ENCODE measurements around the gene LENEP. TPM values are rescaled to one million over a fixed set of nuclear protein-coding genes. Genes with fewer than 3 reads are reported as not detected.

The LENEP gene
- total RNA-seq, 1 experiment from 2014 or later = 0.50 TPM

DNA sequence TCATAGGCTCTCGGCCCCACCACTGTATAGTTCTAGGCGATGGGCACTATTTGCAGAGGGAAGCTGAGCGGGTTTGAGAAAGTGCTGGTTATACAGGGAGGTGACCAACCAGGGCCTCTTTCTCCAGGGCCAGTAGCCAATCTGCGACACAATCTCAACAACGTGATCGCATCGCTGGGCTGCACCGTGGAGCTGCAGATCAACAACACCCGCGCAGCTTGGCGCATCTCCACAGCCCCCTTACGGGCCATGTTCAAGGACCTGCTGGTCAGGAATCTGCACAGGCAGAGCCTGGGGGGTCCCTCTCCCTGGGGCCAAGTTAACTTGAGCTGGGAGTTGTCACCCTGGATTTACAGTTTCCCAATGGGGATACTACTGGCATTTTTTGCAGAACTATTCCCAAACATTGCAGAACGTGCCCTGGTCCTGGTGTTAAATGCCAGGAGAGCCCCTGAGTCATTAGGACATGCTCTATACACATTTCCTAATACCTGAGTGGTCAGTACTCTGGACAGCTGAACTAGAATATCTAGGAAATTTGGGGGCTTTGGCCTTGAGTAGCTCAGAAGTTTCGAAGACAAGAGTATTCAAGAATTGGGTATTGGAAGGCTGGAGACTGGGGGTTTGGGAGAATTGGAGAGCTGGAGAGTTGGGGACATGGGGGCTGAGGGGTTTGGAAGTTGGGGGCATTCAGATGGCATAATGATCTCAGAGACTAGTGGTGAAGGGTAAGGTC is 47.1 kb downstream of the LENEP start:
- Mint-ChIP-seq H3K4me1 (ENCODE audit: low read depth, unreplicated experiment) (peaks cover 17% of the 10 kb centered on the region), H3K4me3 (ENCODE audit: unreplicated experiment) (no peak overlapping the region), H3K27me3 (ENCODE audit: insufficient read depth, unreplicated experiment) (no peaks in the 10 kb centered on the region), H3K27ac (ENCODE audit: unreplicated experiment) (no peak overlapping the region), H3K36me3 (ENCODE audit: insufficient read depth, unreplicated experiment) (no peaks in the 10 kb centered on the region), H3K9me3 (ENCODE audit: unreplicated experiment) (no peaks in the 10 kb centered on the region)
- TF ChIP-seq, protein P1, sequence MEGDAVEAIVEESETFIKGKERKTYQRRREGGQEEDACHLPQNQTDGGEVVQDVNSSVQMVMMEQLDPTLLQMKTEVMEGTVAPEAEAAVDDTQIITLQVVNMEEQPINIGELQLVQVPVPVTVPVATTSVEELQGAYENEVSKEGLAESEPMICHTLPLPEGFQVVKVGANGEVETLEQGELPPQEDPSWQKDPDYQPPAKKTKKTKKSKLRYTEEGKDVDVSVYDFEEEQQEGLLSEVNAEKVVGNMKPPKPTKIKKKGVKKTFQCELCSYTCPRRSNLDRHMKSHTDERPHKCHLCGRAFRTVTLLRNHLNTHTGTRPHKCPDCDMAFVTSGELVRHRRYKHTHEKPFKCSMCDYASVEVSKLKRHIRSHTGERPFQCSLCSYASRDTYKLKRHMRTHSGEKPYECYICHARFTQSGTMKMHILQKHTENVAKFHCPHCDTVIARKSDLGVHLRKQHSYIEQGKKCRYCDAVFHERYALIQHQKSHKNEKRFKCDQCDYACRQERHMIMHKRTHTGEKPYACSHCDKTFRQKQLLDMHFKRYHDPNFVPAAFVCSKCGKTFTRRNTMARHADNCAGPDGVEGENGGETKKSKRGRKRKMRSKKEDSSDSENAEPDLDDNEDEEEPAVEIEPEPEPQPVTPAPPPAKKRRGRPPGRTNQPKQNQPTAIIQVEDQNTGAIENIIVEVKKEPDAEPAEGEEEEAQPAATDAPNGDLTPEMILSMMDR (IDR thresholded peaks at IDR 0.05; ENCODE audit: insufficient read depth in 1 of 2, low read depth in 1 of 2, low read length in 1 of 2, severe bottlenecking in 1 of 2, unreplicated experiment in 1 of 2) = no peak
- intact Hi-C loops (cut with micrococcal nuclease; ENCODE audit: unreplicated experiment) = no loop called here
- H3K9me3 ChIP-seq = no peaks in the 10 kb centered on the region
- DNase-seq = no peak
- ChIA-PET POLR2A (no interaction called here), CTCF (interaction anchor here (0.7 to 2.0 kb wide), 5 partner anchors 10 to 133 kb away, joined by 3 to 6 read pairs (median 4); partner anchors contain the start of gene KRTCAP2)
- no peaks in the 10 kb centered on the region for H3K27me3 ChIP-seq (replicated peaks; ENCODE audit: control insufficient read depth, insufficient read depth, low read length)
- H3K4me3 ChIP-seq (ENCODE audit: low read depth, low read length) = no peak overlapping the region
- no peaks in the 10 kb centered on the region for H3K36me3 ChIP-seq (ENCODE audit: control insufficient read depth, insufficient read depth, low read length)
- no TSS peak for BruUV-seq (replicated peaks)
- H3K4me1 ChIP-seq = peaks cover 10% of the 10 kb centered on the region; the same call in 1 of the 2 replicates

DNA sequence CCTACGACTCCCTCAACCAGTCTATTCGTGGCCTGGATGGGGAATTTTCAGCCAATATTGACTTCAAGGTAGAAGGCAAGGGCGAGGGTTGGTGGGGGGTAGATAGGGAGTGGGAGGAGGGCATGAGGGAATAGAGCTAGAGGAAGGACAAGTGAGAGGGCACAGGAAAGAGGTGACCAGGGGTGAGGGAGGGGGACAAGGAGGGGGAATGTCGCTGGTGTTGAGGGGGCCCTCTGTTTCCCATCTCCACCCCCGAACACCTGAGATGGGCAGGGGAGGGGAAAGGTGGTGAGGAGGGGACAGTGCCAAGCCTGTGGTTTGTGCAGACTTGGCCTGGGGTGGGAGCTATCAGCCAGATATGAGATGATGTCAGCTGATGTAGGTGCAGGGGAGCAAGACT is 49.4 kb downstream of the LENEP start:
- Mint-ChIP-seq H3K9me3 (ENCODE audit: unreplicated experiment) (no peaks in the 10 kb centered on the region), H3K36me3 (ENCODE audit: insufficient read depth, unreplicated experiment) (no peaks in the 10 kb centered on the region), H3K27ac (ENCODE audit: unreplicated experiment) (no peak overlapping the region), H3K27me3 (ENCODE audit: insufficient read depth, unreplicated experiment) (no peaks in the 10 kb centered on the region), H3K4me1 (ENCODE audit: low read depth, unreplicated experiment) (peaks cover 17% of the 10 kb centered on the region), H3K4me3 (ENCODE audit: unreplicated experiment) (no peak overlapping the region)
- no peak for DNase-seq
- H3K9me3 ChIP-seq = no peaks in the 10 kb centered on the region
- CTCF ChIA-PET = interaction anchor here (2.2 kb wide), 1 partner anchor 25 kb away, joined by 12 read pairs; no protein-coding TSS in a partner anchor
- intact Hi-C loops (cut with micrococcal nuclease; ENCODE audit: unreplicated experiment) = no loop called here
- no peaks in the 10 kb centered on the region for H3K36me3 ChIP-seq (ENCODE audit: control insufficient read depth, insufficient read depth, low read length)
- no TSS peak for BruUV-seq (replicated peaks)
- H3K4me1 ChIP-seq = peaks cover 10% of the 10 kb centered on the region; the same call in 1 of the 2 replicates
- no peaks in the 10 kb centered on the region for H3K27me3 ChIP-seq (replicated peaks; ENCODE audit: control insufficient read depth, insufficient read depth, low read length)
- TF ChIP-seq, protein P1 (IDR thresholded peaks at IDR 0.05; ENCODE audit: insufficient read depth in 1 of 2, low read depth in 1 of 2, low read length in 1 of 2, severe bottlenecking in 1 of 2, unreplicated experiment in 1 of 2) = no peak
- POLR2A ChIA-PET = no interaction called here
- H3K4me3 ChIP-seq (ENCODE audit: low read depth, low read length) = no peak overlapping the region

DNA sequence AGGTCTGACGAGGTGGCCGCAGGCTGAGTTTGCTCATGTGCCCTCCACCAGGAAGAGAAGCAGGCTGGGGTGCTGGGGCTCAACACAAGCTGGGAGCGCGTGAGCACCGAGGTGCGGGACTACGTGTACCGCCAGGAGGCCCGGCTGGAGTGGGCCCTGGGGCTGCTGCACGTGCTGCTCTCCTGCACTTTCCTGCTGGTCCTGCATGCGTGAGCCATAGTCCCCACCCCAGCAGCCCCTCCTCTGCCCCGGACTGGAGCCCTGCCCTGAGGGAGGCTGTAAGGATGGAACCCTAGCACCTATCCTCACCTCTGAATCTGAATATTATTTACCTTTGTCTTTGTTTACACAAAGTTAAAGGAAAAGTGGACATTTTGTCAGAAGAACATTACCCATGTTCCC is 49.9 kb downstream of the LENEP start:
- H3K36me3 ChIP-seq (ENCODE audit: control insufficient read depth, insufficient read depth, low read length) = no peaks in the 10 kb centered on the region
- H3K4me1 ChIP-seq = peaks cover 10% of the 10 kb centered on the region; the same call in 1 of the 2 replicates
- no peak for DNase-seq
- Mint-ChIP-seq H3K4me3 (ENCODE audit: unreplicated experiment) (no peak overlapping the region), H3K36me3 (ENCODE audit: insufficient read depth, unreplicated experiment) (no peaks in the 10 kb centered on the region), H3K4me1 (ENCODE audit: low read depth, unreplicated experiment) (peaks cover 12% of the 10 kb centered on the region), H3K27me3 (ENCODE audit: insufficient read depth, unreplicated experiment) (no peaks in the 10 kb centered on the region), H3K9me3 (ENCODE audit: unreplicated experiment) (no peaks in the 10 kb centered on the region), H3K27ac (ENCODE audit: unreplicated experiment) (no peak overlapping the region)
- no peaks in the 10 kb centered on the region for H3K27me3 ChIP-seq (replicated peaks; ENCODE audit: control insufficient read depth, insufficient read depth, low read length)
- ChIA-PET POLR2A (no interaction called here), CTCF (interaction anchor here (1.7 to 2.8 kb wide), 4 partner anchors 14 to 48 kb away, joined by 9 to 24 read pairs (median 12); no protein-coding TSS in a partner anchor)
- BruUV-seq (replicated peaks) = no TSS peak
- intact Hi-C loops (cut with micrococcal nuclease; ENCODE audit: unreplicated experiment) = no loop called here
- TF ChIP-seq, protein P1 (IDR thresholded peaks at IDR 0.05; ENCODE audit: insufficient read depth in 1 of 2, low read depth in 1 of 2, low read length in 1 of 2, severe bottlenecking in 1 of 2, unreplicated experiment in 1 of 2) = no peak
- H3K9me3 ChIP-seq = no peaks in the 10 kb centered on the region
- H3K4me3 ChIP-seq (ENCODE audit: low read depth, low read length) = no peak overlapping the region

Measured in Caco-2 (cell line).